Measurements from ENCODE around the gene TUBB2A.

GRCh38 chr6:3147914-3148757, 9.2 kb downstream of the TUBB2A start:
- TF ChIP-seq RAD21 (IDR thresholded peaks at IDR 0.05; ENCODE audit: low read length) (no peak), POLR2A (IDR thresholded peaks at IDR 0.05; ENCODE audit: low read depth, low read length) (no peak), CHD1 (IDR thresholded peaks at IDR 0.05; ENCODE audit: low read depth, low read length) (no peak), MXI1 (IDR thresholded peaks at IDR 0.05; ENCODE audit: borderline replicate concordance, low read depth, low read length) (no peak)
- TF ChIP-seq, protein P1, sequence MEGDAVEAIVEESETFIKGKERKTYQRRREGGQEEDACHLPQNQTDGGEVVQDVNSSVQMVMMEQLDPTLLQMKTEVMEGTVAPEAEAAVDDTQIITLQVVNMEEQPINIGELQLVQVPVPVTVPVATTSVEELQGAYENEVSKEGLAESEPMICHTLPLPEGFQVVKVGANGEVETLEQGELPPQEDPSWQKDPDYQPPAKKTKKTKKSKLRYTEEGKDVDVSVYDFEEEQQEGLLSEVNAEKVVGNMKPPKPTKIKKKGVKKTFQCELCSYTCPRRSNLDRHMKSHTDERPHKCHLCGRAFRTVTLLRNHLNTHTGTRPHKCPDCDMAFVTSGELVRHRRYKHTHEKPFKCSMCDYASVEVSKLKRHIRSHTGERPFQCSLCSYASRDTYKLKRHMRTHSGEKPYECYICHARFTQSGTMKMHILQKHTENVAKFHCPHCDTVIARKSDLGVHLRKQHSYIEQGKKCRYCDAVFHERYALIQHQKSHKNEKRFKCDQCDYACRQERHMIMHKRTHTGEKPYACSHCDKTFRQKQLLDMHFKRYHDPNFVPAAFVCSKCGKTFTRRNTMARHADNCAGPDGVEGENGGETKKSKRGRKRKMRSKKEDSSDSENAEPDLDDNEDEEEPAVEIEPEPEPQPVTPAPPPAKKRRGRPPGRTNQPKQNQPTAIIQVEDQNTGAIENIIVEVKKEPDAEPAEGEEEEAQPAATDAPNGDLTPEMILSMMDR (conservative IDR thresholded peaks at IDR 0.05; ENCODE audit: low read depth, low read length): no peak

Measured in IMR-90 (cell line).